ENCODE results near the gene PGGHG.

The PGGHG gene

DNA sequence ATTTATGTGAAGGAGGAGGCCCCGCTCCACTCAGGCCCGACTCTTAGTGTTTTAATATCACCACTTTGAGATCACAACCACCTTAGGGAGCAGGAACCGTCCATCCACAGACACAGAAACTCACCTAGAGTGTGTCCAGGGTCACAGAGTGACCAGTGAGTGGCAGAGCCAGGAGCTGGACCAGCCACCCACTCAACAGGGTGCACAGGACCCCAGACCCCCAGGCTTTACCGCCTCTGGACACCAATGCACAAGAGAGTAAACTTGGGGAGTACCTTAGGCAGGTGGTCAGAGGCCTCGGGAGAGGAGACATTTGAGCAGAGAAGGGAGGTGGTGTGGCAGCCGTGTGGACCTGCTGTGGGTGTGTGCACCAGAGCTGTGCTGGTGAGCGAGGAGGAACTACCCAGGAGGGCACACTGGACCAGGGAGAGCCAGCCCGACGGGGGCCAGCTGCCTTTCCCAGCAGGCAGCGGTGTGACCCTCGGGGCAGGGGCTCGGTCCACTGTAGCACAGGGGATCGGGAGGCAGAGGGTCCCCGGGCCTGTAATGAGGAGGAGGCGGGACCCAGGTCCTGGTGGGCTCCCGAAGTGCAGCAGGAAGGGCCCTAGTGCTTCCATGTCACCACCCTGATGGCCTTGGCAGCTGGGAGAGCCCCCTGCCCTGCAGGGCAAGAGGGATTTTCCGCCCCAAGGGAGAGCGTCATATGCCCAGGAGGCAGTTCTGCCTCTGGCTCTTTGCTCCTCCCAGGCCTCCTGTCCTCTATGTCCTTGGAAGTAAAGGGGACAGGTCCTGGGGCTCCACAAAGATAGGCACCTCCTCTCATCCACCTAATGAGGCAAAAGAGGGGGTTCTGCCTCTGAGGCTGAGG, 18.2 kb upstream of the PGGHG start:
- DNase-seq = no peak

GRCh38 chr11:271319-271715, 17.6 kb upstream of the PGGHG start:
- no peak for DNase-seq

GRCh38 chr11:272195-272930, 16.6 kb upstream of the PGGHG start:
- no peak for DNase-seq

DNA sequence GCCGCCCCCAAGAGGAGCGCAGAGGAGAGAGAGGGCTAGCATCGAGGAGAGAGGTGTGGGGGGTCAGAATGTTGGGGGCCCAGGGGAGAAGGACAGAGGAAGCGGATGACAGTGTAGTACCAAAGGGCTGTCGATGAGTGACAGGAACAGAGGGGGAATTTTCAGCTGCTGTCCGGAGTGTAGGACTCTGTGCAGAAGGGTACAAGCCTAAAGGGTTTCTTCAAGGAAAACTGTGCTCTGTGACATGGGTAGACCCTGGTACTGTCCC, 16.1 kb upstream of the PGGHG start:
- DNase-seq = no peak

DNA sequence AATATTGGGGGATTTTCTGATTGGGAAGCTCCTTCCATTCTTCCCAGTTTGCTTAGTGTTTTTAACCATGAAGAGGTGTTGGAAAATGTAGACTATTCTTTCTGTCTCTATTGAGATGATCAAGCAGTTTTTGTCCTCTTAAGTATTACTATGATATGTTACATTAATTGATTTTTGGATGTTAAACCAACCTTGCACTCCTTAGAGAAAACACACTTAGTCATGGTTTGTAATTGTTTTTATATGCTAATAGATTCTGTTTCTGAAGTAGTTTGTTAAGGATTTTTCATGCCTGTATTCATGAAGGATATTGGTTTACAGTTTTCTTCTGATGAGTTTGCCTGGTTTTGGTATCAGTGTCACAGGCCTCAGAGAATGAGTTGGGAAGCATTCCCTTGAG, 12.7 kb upstream of the PGGHG start:
- DNase-seq = no peak

DNA sequence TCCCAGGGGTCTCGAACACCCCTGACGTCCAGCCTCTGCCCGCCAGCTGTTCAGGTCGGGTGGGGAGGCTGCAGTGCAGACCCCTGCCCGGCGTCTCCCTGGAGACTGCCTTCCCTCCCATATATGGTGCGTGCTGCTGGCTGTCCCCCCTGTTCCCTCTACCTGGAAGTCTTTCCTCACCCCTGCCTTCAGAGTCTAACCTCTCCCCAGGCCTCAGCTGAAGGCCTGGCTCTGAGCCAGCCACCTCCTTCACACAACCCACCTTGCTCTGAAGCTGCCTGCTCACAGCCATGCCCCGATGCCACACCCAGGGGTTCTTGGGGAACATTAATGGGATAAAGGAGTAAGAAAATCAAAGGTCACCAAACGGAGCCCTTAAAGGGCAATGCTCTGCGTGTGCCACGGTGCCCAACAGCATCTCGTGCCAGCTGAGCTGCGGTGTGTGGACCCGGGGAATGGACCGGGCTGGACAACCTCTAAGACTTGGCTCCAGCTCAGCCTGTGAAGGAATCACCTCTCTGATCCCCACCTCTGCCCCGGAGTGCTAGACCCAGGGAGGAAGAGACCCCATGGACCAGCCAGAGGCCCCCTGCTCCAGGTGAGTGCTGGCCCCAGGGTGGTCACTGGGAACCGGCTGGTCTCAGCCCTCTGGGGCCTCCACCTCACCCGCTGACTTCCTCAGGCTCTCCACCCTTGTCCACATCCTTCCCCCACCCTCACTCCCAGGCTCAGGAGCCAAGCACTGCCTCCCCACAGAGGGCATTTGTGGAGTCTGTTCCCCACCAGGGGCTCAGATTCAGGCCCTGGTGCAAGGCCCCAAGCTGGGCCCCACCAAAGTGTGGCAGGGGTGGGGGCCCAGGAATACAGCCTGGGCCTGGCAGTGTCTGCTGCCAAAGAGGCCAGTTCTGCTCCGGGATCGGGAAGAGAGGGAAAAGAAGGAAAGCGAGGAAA, 10.7 kb upstream of the PGGHG start, which contains the start of gene NLRP6:
Gene NLRP6 (plus strand): TSS at position 407 of the 951 bp plus-strand sequence. CDS start 163 bp downstream, at position 570.
- no peak for DNase-seq

- DNase-seq = no peak
Observed at GRCh38 chr11:279040-279965, 9.6 kb upstream of the PGGHG start.

GRCh38 chr11:279966-280705, 8.8 kb upstream of the PGGHG start:
- no peak for DNase-seq

- no peak for DNase-seq
Observed at GRCh38 chr11:280706-281485, 8.0 kb upstream of the PGGHG start.

DNA sequence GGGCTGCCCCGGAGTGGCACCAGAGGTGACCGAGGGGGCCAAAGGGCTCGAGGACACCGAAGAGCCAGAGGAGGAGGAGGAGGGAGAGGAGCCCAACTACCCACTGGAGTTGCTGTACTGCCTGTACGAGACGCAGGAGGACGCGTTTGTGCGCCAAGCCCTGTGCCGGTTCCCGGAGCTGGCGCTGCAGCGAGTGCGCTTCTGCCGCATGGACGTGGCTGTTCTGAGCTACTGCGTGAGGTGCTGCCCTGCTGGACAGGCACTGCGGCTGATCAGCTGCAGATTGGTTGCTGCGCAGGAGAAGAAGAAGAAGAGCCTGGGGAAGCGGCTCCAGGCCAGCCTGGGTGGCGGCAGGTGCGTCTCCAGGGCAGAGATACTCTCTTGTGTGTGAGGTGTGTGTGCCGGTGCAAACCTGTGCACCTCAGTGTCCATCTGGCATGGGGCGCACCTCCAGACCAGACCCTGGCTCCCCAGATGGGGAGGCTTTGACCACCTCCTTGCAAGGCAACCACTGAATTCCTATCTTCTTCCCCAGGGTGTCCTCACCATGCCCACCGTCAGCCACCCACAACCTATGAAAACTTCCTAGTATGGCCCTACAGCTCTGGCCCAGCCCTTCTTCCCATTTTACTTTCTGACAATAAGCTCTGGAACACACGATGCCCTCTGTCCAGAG, 7.3 kb upstream of the PGGHG start:
- DNase-seq = no peak

- DNase-seq = no peak
Observed at GRCh38 chr11:282171-282570, 6.8 kb upstream of the PGGHG start.

DNA sequence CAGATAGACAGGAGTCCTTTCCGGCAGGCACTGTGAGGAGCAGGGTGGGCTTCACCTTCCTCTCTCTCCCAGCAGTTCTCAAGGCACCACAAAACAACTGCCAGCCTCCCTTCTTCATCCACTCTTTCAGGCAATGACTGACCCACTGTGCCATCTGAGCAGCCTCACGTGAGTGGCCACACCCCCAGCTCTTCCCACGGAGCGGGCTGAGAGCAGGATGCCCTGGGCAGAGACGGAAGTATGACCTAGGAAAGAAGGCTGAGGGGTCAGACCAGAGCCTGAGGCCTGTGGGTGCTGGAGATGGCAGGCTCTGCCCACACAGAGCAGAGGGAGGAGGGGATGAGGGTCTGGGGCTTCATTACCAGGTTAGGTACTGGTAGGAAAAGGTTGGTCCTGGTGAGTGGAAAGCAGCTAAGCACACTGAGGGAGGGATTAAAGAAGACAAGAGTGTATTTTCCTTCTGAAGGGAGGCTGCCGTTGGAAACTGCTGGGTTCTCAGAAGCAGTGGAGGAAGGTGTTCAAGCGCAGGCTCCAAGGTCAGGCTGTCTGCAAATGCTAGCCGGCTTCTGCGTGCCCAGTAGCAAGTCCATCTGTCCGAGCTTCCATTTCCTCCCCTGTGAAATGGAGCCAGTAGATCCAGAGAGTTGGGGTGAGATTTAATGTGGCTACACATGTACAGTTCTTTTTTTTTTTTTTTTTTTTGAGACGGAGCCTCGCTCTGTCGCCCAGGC, 6.1 kb upstream of the PGGHG start:
- no peak for DNase-seq

DNA sequence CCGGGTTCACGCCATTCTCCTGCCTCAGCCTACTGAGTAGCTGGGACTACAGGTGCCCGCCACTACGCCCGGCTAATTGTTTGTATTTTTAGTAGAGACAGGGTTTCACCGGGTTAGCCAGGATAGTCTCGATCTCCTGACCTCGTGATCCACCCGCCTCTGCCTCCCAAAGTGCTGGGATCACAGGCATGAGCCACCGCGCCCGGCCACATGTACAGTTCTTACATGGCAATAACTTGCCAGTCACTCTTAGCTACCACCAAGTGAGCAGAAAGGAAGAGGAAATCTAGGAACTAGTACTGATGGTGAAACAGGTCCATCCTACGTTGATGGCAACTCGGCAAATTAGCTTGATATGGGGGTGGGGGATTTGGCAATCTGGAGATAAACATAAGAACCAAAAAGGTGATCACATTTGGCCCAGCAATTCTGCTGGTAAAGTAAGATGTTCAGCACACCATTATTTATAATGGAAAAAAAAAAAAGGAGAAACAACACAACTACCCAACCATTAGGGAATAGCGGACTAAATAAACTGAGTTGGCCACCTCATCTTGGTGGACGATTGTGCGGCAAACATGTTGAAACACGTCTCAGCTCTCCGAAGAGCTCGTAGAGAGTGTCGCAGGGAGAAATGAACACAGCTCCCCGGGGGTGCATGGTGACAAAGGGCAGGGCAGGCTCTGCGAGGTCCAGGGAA, 5.4 kb upstream of the PGGHG start:
- DNase-seq = peak; percentile 46

GRCh38 chr11:284105-285020, 4.6 kb upstream of the PGGHG start:
- DNase-seq = no peak

DNA sequence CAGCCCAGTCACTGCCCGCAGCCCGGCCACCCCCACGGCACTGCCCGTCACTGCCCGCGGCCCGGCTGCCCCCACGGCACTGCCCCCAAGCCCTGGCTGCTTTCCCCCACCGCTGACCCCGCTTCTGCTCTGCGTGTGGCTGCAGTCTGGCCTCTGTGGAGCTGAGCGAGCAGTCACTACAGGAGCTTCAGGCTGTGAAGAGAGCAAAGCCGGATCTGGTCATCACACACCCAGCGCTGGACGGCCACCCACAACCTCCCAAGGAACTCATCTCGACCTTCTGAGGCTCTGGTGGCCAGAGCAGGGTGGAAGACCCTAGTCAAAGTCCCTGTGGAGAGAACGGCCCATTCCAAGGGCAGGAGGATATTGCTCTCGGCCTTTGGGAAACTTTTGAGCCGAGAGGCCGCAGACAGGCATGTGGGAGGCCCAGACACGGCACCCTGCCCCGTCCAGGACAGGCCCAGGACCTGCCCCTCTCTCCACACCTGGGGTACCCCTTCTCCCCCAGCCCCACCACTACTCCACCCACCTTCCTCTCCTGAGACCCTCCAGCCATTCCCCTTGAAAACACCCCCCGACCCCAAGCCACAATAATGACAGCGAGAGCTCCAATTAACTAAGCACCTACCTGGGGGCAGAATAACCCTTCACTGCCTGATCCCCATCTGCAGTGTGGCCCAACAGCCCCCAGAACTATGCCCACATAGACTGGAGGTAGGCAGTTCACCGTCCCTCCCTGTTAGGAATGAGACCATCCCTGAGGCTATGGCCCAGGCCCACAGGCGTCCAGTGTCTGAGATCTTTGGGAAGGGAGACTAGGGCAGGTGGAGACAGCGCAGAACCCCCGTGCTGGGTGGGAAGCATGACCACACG, 3.7 kb upstream of the PGGHG start:
- DNase-seq = no peak

- DNase-seq = no peak
Observed at GRCh38 chr11:285894-286220, 3.1 kb upstream of the PGGHG start.

Measured in NCI-H510A (cell line).